Testis (tissue), 2 donors: Measurements from ENCODE around the gene DOC2A.
"Not testable (repeated sequence)": the region's sequence is repeated elsewhere in the genome, so short reads cannot be mapped to it uniquely, and the experiment has no call there.

ENCODE experiments used
- CTCF ChIP-seq, 3 experiments: fragments of 450-650 bp in 2 of 3; fragments of 200-600 bp in 1 of 3; sonication (generic) in 1 of 3; IDR thresholded peaks; one replicate each; pipeline ENCODE4 v1.5.1; 2016 to 2019; ENCODE audit warnings: antibody characterized with exemption in 3 of 3, mild to moderate bottlenecking in 2 of 3, moderate library complexity in 1 of 3
- POLR2A ChIP-seq: fragments of 450-650 bp; IDR thresholded peaks from one replicate; pipeline ENCODE4 v1.6.1; 2017; ENCODE audit warnings: antibody characterized with exemption, mild to moderate bottlenecking, moderate library complexity

GRCh38 chr16:30017937-30018336 is 7.1 kb upstream of the DOC2A start:
- TF ChIP-seq CTCF (IDR thresholded peaks at IDR 0.05); POLR2A: not testable (repeated sequence)
